GM18873 (cell line): Measurements from ENCODE around the gene AR.

ENCODE experiments used
- ATAC-seq: cut with Tn5 transposase; IDR thresholded peaks from one replicate; pipeline ENCODE4 v1.9.1; 2021; ENCODE audit warnings: mild to moderate bottlenecking, moderate library complexity, moderate number of reproducible peaks; ENCODE audit not compliant: unreplicated experiment, low FRiP score

Gene AR

GRCh38 chrX:67721321-67721720 lies 177.5 kb downstream of the AR start:
- no peak for ATAC-seq

DNA sequence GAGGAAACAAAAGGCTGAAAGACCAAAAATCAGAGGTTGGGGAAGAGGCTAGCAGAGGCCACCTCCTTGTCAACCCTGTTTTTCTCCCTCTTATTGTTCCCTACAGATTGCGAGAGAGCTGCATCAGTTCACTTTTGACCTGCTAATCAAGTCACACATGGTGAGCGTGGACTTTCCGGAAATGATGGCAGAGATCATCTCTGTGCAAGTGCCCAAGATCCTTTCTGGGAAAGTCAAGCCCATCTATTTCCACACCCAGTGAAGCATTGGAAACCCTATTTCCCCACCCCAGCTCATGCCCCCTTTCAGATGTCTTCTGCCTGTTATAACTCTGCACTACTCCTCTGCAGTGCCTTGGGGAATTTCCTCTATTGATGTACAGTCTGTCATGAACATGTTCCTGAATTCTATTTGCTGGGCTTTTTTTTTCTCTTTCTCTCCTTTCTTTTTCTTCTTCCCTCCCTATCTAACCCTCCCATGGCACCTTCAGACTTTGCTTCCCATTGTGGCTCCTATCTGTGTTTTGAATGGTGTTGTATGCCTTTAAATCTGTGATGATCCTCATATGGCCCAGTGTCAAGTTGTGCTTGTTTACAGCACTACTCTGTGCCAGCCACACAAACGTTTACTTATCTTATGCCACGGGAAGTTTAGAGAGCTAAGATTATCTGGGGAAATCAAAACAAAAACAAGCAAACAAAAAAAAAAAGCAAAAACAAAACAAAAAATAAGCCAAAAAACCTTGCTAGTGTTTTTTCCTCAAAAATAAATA lies 179.9 kb downstream of the AR start:
- ATAC-seq: no peak

DNA sequence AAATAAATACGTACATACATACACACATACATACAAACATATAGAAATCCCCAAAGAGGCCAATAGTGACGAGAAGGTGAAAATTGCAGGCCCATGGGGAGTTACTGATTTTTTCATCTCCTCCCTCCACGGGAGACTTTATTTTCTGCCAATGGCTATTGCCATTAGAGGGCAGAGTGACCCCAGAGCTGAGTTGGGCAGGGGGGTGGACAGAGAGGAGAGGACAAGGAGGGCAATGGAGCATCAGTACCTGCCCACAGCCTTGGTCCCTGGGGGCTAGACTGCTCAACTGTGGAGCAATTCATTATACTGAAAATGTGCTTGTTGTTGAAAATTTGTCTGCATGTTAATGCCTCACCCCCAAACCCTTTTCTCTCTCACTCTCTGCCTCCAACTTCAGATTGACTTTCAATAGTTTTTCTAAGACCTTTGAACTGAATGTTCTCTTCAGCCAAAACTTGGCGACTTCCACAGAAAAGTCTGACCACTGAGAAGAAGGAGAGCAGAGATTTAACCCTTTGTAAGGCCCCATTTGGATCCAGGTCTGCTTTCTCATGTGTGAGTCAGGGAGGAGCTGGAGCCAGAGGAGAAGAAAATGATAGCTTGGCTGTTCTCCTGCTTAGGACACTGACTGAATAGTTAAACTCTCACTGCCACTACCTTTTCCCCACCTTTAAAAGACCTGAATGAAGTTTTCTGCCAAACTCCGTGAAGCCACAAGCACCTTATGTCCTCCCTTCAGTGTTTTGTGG lies 180.7 kb downstream of the AR start:
- ATAC-seq: no peak

DNA sequence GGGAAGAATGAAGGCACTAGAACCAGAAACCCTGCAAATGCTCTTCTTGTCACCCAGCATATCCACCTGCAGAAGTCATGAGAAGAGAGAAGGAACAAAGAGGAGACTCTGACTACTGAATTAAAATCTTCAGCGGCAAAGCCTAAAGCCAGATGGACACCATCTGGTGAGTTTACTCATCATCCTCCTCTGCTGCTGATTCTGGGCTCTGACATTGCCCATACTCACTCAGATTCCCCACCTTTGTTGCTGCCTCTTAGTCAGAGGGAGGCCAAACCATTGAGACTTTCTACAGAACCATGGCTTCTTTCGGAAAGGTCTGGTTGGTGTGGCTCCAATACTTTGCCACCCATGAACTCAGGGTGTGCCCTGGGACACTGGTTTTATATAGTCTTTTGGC lies 181.7 kb downstream of the AR start:
- ATAC-seq: no peak

- ATAC-seq: no peak
Measured at GRCh38 chrX:67726018-67726417, 182.2 kb downstream of the AR start.

DNA sequence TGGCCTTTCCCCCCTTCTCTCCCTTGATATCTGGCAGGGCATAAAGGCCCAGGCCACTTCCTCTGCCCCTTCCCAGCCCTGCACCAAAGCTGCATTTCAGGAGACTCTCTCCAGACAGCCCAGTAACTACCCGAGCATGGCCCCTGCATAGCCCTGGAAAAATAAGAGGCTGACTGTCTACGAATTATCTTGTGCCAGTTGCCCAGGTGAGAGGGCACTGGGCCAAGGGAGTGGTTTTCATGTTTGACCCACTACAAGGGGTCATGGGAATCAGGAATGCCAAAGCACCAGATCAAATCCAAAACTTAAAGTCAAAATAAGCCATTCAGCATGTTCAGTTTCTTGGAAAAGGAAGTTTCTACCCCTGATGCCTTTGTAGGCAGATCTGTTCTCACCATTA lies 183.8 kb downstream of the AR start:
- ATAC-seq: no peak

DNA sequence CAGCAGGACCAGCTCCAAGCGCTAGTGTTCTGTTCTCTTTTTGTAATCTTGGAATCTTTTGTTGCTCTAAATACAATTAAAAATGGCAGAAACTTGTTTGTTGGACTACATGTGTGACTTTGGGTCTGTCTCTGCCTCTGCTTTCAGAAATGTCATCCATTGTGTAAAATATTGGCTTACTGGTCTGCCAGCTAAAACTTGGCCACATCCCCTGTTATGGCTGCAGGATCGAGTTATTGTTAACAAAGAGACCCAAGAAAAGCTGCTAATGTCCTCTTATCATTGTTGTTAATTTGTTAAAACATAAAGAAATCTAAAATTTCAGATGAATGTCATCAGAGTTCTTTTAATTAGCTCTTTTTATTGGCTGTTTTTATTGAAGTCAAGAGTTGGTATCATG lies 186.5 kb downstream of the AR start:
- no peak for ATAC-seq

DNA sequence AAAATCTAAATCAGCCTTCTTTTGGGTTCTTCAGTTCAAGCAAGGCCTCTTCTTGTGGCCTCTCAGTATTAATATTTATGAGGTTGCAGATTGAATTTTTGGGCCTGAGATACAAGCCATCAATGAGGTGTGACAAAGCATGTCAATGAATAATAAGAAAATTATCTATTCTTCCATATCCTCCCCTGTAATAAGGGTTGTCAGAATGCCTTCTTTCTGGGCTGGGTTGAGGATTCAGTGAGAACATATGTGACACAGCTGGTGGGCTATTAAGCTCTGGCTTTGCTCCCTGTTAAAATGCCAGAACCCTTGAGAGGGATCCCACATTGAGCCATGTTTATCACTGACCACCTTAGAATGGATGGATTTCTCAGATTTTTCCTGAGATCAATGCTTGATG lies 187.2 kb downstream of the AR start:
- ATAC-seq: no peak

DNA sequence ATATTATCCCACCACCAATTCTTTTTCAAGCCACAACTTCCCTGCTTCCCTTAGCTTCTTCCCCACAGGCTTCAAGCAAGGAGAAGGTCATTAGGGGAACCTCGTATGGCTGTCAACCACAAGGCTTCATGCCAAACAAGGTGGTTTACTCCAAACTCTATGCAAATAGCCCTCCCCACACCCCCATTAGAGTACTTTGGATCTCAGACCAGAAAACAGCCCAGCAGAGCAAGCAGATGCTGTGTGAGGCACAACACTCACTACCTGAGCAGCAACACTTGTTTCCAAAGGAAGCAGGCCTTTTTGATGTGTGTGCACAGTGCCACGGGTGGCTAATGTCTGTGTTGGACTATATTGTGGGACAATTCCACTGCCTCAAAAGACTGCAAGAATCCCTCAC lies 189.0 kb downstream of the AR start:
- ATAC-seq: no peak

- ATAC-seq: no peak
Measured at GRCh38 chrX:67734111-67734753, 190.4 kb downstream of the AR start.

GRCh38 chrX:67749536-67749935 lies 205.7 kb downstream of the AR start:
- no peak for ATAC-seq

- ATAC-seq: no peak
Measured at GRCh38 chrX:67750694-67751093, 206.9 kb downstream of the AR start.

GRCh38 chrX:67759018-67759417 lies 215.2 kb downstream of the AR start:
- ATAC-seq: no peak

DNA sequence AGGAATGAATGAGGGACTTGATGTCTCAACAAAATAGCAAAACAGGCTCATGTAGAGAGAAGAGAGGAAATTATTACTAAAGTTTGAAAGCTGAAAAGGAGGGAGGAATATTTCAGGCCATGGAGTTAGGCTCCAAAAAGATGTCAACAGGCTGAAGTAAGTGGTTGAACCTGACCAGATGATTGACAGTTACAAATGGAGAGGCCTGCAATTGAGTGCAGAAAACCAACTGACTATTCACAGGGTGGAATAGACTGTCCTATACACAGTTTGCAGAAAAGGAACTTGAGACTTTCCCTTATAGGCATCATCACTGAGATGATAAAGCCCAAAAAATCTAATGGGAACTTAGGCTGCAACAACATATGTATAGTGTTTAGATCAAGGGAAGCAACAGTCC lies 233.3 kb downstream of the AR start:
- ATAC-seq: no peak

- ATAC-seq: no peak
Measured at GRCh38 chrX:67779099-67779498, 235.3 kb downstream of the AR start.
